Heart left ventricle (tissue), 13 donors: ENCODE results near the gene GSDME.

ENCODE experiments used
- POLR2A ChIP-seq, 2 donors: fragments of 450-650 bp; IDR thresholded peaks; one replicate each; pipeline ENCODE4 v1.6.1; 2017; ENCODE audit warnings: antibody characterized with exemption in 2 of 2, mild to moderate bottlenecking in 2 of 2, moderate library complexity in 2 of 2
- TF ChIP-seq, protein P1 (sequence below), 12 donors: fragments of 200-600 bp; sonication (generic) in 4 of 12; IDR thresholded peaks; one replicate each; pipeline versions ENCODE4 v1.5.0 to v1.8.0; 2018 to 2022; ENCODE audit warnings: antibody characterized with exemption in 12 of 12, mild to moderate bottlenecking in 5 of 12
- donor health status: ischemic (EF 13 %, LVEDD 7.1; RV severe dilation, severe dysfunction).
- donor health status: DM: no; HTN: yes; CAD: no.
- donor health status: DM: no; HTN: no; CAD: no.
- donor health status: ischemic (EF 25% LVEDD 6.9; RV normal size, moderate dysfunction).
- donor health status: ischemic (EF 25% LVEDD 5.7; RV mildly dilated, moderate dysfunction).
- donor health status: ischemic (EF 35%, LVEDD 5.7; RV mildly dilated, moderate dysfunction).
- donor health status: nonischemic (EF 11% LVEDD 7.7; RV severe dilation, severe dysfunction).
- donor health status: DM: yes; HTN: yes; CAD: no.
- donor health status: PGD.
- donor health status: ischemic (EF 29% LVEDD 5.4; RV normal size, mild dysfunction).
- donor health status: nonischemic (EF 23%, LVEDD 6.1; RV moderate dilation, normal function).

DNA sequence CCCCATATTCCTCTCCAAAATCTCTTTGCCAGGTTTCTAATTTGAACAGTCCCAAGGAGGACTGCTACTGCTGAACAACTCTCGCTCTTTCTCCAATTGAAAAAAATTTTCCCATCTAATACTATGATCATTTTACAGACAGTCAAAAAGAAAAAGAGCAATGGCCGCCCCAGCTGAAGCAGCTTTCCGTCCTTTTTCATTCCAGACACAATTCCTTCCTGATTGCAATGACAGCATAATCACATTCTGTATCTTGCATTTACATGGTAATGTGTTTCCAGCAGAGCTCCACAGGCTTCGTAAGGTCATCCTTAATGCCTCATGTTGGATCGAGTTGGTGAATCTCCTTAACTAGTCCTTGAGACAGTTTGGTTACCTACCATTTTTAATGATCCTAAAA lies 45.0 kb upstream of the GSDME start:
- TF ChIP-seq POLR2A (IDR thresholded peaks at IDR 0.05), result no peak
- TF ChIP-seq, protein P1, sequence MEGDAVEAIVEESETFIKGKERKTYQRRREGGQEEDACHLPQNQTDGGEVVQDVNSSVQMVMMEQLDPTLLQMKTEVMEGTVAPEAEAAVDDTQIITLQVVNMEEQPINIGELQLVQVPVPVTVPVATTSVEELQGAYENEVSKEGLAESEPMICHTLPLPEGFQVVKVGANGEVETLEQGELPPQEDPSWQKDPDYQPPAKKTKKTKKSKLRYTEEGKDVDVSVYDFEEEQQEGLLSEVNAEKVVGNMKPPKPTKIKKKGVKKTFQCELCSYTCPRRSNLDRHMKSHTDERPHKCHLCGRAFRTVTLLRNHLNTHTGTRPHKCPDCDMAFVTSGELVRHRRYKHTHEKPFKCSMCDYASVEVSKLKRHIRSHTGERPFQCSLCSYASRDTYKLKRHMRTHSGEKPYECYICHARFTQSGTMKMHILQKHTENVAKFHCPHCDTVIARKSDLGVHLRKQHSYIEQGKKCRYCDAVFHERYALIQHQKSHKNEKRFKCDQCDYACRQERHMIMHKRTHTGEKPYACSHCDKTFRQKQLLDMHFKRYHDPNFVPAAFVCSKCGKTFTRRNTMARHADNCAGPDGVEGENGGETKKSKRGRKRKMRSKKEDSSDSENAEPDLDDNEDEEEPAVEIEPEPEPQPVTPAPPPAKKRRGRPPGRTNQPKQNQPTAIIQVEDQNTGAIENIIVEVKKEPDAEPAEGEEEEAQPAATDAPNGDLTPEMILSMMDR (IDR thresholded peaks at IDR 0.05), result no peak
